Skin epidermis (tissue), 12 donors: ENCODE data around the gene QSOX2.

ENCODE experiments used
- H3K27ac ChIP-seq, 21 experiments: fragments of 200-600 bp; sonication (generic) in 11 of 21; one replicate each; pipeline ENCODE4 v1.5.0; 2020; ENCODE audit warnings: mild to moderate bottlenecking in 3 of 21, inconsistent platforms in 2 of 21, moderate library complexity in 2 of 21
- H3K4me3 ChIP-seq, 7 experiments: fragments of 200-600 bp; sonication (generic) in 2 of 7; one replicate each; pipeline ENCODE4 v1.5.0; 2020; ENCODE audit warnings: inconsistent platforms in 2 of 7, mild to moderate bottlenecking in 2 of 7, moderate library complexity in 1 of 7

Gene QSOX2

DNA sequence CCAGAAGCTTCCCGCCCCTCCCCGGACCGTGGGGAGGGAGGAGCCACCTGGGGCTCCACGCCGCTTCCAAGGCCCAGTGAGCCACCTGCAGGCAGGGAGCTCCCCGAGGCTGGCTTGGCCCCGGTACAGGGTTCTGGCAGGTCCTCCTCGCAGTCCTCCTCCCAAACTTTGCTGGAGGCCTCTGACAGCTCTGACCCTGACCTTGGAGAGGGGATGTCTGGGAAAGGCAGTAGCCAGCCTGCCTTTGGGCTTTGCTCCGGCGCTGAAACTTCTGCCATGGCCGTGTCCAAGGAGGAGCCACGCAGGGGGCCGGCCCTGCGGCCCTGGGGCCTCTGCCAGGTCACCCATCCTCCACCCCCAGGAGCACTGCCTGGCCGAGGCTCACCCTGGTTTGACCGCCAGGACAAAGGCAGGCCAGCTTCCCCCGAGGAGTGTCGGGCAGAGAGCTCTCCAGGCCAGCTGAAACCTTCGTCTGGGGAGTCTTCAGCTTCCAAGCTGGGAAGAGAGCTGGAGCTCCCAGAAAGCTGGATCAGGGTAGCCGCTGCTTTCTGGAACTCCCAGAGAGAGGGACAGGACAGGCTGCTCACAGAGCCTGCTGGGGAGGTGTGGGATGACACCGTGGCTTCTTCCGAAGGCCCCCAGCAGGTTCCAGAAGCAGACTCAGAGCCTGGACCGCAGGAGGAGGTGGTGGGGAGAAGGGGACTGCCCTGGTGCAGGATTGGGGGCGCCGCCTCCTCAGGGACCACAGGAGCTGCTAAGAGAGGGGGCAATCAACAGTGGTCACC is 9.0 kb upstream of the QSOX2 start:
- H3K4me3 ChIP-seq = no peak overlapping the region
- H3K27ac ChIP-seq = no peak overlapping the region

DNA sequence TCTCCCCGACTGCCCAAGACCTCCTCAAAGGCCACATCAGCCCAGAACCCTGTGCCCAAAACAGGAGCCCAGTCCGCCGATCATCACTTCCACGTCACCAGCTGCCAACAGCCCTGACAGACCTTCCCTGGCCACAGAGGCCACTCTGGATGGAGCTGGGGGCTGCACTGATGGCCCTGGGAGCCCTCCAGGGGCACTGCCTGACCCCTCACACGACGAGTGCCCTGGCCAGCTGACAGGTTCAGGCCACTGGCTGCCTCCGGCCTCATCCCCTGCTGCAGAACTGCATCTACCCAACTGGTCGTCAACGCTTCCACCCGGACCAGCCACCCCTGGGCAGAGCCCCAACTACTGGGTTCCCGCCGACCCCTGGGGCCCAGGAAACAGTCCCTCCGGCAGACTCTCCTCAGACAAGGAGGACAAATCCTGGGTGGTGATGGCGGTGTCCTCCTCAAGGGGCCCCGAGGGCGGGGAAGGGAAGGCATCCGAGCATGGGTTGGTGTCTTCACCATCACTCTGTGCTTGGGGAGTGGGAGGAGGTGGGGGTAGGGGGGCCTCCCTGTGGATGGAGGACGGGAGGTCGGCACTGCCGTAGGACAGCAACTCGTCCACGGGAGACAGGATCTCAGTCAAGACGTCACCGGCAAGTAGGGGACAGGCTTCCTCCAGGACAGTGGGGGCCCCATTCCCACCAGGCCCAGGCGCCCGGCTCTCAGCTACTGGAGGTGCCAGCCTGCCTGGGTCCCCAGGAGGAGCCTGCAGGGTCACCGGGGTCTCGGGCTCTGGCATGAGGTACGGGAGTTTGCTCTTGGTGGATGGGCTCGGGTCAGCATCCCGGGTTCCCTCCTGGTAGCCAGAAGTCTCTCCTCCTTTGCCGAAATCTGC is 7.9 kb upstream of the QSOX2 start:
- H3K27ac ChIP-seq = no peak overlapping the region
- H3K4me3 ChIP-seq = no peak overlapping the region

DNA sequence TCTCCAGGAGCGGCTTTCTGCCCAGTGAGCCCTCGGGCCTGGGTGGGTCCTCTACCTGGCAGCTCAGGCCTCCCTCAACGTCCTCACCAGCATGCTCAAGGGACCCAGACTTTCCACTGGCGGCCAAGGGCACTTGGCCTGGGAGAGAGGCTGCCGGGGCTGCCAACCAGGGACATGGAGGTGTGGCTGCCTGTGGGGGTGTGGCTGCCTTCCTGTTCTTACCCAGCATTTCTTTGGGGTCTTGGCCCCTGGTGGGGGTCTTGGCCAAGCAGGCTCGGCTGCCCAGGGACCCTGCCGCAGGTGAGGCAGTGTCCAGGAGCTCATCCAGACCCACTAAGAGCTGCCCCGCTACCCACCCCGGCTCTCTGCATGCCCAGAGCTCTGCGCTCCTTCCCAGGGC is 7.2 kb upstream of the QSOX2 start:
- H3K27ac ChIP-seq = no peak overlapping the region
- no peak overlapping the region for H3K4me3 ChIP-seq

DNA sequence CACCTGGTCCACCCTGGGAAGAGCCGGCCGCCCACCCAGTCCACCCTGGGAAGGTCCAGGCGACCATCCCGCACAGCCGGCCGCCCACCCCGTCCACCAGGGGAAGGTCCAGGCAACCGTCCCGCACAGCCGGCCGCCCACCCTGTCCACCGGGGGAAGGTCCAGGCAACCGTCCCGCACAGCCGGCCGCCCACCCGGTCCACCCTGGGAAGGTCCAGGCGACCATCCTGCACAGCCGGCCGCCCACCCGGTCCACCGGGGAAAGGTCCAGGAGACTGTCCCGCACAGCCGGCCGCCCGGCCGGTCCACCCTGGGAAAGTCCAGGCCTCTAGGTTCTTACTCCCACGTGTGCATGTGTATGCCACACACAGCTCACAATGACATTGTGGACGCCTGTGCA is 6.7 kb upstream of the QSOX2 start:
- H3K27ac ChIP-seq = no peak overlapping the region

DNA sequence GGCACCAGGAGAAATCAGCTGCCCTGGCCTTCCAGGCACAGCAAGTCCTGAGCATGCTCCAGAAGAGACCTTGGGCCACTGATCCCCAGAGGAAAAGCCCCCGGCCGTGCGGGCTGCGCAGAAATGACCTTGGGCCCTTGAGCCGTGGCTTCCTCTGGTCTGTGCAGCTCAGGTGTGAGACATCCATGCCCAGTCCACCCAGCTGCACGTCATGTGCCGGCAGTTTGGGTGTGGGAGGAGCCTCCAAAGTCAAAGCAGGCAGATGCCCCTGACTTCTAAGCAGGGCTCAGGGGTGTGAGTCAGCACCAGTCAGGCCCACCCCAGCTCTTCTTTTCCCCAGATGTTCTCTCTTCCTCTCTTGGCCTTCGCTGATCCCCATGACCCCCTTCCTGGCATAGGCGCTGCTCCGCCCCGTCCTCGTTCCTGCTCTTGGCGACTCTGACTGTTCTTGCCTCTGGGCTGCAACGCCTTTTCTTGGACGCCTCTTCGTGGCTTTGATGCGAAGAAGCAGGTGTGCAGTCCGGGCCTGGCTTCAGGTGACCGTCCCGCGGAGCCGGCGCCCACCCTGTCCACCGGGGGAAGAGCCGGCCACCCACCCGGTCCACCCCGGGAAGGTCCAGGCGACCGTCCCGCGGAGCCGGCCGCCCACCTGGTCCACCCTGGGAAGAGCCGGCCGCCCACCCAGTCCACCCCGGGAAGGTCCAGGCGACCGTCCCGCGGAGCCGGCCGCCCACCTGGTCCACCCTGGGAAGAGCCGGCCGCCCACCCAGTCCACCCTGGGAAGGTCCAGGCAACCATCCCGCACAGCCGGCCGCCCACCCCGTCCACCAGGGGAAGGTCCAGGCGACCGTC is 5.9 kb upstream of the QSOX2 start:
- Histone ChIP-seq H3K27ac (no peak overlapping the region), H3K4me3 (no peak overlapping the region)

More for the DNA sequence above, 6.7 kb upstream of the QSOX2 start:
- H3K4me3 ChIP-seq = no peak overlapping the region

DNA sequence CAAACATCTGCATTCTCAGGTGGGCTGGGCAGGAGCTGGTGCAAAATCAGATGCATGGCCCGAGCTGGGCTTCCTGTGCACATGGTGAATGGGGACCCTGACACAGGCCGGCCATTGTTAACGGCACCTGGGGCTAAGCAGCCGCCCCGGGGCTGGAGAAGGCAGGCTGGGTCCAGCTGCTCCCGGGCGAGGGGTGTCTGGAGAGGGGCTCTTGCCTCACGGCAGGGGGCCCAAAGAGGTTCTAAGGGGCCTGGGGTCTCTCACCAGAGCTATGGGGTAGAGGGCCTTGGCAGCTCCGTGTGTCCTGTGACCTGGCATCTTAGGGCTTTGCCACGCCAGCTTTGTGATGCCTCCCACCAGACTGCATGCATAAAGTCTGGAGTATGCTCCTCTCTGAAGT is 5.1 kb upstream of the QSOX2 start:
- Histone ChIP-seq H3K27ac (no peak overlapping the region), H3K4me3 (no peak overlapping the region)

DNA sequence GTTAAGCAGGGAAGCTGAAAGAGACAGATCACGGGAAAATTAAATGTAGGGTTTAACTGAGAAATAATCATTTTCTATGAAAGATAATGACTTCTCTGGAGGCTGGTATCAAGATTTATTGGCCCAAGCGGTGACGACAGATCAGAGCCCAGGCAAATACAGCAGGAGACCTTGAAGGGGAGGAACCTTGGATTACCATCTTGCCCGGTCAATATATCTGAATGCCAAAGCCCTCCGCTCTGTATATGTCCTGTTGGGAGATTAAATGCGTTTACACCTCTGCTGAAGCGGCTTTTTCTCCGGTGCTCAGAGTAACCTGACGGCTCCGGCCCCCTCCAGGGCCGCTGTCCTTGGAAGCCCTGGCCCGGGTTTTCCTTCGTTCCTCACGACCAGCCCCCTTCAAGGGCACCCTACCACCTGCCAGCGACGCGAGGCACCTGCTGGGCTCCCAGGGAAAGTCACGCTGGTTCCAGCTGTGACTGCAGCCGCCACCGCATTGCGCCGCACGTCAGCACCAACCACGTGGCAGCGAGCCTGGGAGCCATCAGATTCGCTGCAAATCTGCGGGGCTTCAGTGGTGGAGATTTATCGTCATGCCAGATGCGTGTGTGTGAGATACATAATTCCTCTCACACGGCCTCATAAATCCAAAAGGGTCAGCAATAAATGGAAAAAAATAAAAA is 4.4 kb upstream of the QSOX2 start:
- no peak overlapping the region for H3K4me3 ChIP-seq
- no peak overlapping the region for H3K27ac ChIP-seq

DNA sequence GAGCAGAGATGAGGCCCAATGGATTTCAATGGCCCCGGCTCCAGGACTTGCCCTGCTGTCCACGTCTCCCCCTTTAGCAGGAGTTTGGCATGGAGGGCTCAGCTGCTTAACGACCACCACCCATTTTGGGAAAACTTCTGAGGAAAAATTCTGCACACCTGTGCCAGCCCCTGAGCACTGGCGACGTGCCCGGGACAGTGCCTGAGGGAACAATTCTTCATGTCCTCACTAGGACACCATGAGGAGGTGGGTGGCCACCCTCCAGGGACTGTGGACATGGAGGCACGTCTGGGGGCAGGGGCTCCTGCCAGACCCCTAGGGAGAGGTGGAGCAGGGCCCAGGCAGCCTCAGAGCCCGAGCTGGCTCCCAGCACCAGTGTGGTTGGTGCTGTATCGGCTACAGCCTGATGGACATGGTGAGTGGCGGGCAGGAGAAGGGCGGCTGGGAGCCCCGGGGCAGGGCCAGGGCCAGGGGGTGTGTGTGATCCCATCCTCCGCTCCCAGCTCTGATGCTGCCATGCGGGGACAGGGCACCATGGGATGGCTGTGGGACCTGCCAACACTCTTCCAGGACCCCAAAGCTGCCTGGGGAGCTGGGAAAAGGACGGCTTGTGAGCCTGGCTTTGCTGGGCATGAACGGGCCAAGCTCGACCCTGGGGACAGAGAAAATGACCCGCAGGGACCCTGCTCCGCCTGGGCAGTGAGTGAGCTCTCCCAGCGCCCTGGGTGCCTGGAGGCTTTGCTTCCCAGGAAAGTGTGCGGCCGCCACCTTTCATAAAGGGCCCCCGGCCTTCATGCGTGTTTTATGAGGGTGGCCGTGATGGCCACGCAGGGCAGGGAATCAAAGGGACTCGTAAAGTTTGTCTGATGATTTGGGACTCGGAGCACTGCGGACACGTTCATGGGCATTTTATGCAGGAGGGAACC is 3.6 kb upstream of the QSOX2 start:
- H3K4me3 ChIP-seq = no peak overlapping the region
- H3K27ac ChIP-seq = peak overlapping the region in 1 of 21 experiments; percentile 21

DNA sequence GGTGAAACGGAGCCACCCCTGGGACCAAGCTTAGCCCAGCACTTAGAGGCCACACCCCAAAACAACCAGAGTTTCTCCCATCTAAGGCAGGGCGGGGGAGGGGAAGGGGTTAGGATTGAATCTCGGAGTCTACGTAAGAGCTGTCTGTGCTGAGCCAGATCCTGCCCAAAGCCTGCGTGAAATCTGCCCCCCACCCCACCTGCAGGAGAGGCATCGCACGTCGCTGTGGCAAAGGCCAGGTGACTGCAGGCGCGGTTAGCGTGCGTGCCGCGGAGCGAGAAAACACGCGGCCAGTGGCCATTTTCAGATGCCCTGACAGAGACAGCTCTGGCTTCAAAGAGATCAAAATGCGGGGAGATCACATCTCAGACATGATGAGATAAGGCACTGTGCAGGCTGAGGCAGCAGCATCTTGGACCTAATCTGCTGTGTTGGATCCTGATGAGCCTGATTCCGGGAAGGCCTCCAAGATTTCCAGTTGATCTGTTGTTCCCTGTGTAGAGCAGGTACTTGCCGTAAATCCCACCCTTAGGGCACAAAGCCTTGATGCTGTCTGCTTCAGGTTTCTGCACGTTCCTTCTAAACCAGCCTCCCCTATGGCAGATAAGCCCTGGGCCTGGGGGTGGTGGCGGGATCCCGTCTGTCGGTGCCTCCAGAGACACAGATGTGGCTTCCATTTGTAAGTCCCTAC is 2.5 kb upstream of the QSOX2 start:
- Histone ChIP-seq H3K27ac (peak overlapping the region in 2 of 21 experiments; percentile 2 to 37), H3K4me3 (no peak overlapping the region)

DNA sequence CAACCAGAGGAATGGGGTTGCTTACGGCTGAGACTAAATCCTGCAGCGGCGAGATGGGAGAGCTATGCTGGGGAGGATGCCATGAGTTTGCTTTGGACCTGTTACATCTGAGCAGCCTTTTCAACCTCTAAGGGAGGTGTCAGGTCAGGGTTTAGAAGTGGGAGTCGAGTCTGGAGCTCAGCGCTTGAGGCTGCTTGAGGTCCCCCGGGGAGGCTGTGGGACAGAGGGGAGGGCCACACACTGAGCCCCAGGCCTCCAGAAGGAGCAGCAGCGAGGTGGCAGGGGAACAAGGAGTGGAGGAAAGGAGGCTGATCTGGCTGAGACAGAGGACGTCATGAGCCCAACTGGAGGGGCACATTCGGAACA is 1.9 kb upstream of the QSOX2 start:
- peak overlapping the region in 2 of 21 experiments; percentile 2 to 30 for H3K27ac ChIP-seq
- no peak overlapping the region for H3K4me3 ChIP-seq

DNA sequence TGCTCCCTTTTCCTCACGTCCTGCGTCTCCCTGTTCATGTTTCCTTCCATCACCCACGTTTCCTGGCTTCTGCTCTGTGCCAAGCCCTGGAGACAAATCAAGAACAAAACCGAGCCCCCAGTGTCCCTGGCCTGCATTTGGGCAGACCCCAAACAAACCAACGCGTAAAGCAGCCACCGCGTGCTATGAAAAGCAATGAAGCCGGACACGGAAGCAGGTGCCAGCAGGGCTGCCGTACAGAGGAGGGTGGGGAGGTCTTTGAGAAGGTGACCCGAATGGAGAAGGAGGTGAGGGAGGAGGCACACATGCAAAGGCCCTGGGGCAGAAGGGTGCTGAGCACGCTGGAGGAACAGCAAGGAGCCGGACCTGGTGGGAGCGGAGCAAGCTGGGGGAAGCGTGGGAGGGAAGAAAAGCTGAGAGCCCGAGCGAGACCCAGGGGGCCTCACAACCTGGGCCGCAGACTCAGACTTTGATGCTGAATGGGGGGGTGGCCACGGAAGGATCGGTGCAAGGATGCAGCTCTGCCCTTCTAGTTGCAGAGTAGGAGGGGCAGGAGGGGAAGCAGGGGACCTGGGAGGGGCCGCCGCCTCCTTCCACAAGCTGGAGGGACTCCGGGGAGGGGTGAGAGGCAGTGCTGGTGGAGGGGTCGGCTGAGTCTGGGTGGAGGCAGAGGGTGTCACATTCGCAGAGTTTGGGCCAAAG is 1.4 kb upstream of the QSOX2 start:
- H3K4me3 ChIP-seq = no peak overlapping the region
- peak overlapping the region in 1 of 21 experiments; percentile 30 for H3K27ac ChIP-seq

DNA sequence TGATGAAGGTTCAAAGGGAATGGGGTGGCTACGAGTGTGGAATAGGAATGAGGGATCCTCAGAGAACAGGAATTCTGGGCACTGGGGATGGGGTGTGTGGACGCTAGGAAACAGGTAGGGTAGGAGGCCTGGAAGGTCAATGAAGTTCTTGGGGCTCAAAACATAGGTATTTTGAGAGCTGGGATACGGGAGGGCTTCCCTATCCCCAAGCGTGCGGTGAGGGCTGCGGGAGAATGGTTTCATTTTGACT is 718 bp downstream of the QSOX2 start:
- H3K27ac ChIP-seq = peak overlapping the region in 11 of 21 experiments; percentile 15 to 82 (median 72)
- peak overlapping the region; percentile 64 to 93 (median 79) for H3K4me3 ChIP-seq

DNA sequence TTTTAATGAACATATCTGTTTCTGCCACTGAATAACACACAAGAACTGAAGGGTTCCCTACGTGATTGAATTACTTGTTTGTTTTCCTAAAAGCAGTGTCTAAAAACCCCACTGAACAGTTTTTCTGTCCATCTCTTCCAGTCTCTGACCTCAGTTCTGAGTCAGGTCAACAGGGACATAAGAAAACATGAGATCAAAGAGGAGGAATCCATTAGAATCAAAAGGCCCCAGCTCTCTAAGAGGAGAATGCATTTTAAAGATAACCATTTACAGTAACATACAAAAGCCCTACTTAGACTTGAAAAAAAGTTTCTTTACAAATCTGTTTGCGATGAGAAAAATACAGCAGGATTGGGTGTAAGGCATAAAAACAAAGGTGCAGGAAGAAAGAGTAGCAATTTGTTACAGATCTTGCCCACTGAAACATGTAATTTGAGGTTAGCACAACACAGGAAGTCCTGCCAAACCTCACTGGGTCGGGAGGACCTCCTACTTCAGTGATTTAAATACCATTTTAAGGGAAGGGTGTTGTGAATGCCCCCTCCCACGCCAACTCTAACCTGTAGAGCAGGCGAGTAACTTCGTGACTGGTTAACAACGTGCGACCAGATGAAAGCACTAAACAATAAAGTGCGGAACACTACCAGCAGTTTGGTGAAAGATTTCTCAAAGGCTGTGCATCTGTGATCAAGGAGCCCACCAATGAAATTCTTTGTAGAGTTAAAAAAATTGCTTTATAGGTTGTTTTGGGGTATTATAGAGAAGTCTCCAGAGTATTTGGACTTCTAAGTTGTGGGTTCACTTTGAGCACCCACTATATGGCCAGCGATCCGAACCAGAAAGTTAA is 1.3 kb downstream of the QSOX2 start:
- peak overlapping the region in 7 of 21 experiments; percentile 11 to 79 (median 63) for H3K27ac ChIP-seq
- H3K4me3 ChIP-seq = peak overlapping the region; percentile 64 to 93 (median 79)

DNA sequence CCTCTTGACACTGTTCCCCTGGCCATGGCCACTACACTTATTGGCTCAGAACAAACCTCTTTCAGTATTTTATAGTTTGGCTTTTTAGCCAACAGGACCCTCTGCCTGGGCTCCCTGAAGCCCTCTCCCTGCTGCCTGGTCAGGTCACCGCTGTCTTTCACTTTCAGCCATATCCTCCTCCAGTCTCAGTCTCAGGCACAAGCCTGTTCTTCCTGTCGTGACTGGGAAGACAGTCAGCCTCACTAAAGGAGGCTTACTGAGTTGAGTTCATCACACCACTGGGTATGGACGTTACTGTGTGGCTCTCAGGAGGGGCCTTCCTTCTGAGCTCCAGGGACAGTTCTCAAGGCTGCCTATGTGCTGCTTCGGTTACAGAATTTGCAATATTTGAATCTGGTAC is 2.0 kb downstream of the QSOX2 start:
- H3K27ac ChIP-seq = peak overlapping the region in 4 of 21 experiments; percentile 11 to 58 (median 20)
- H3K4me3 ChIP-seq = no peak overlapping the region

DNA sequence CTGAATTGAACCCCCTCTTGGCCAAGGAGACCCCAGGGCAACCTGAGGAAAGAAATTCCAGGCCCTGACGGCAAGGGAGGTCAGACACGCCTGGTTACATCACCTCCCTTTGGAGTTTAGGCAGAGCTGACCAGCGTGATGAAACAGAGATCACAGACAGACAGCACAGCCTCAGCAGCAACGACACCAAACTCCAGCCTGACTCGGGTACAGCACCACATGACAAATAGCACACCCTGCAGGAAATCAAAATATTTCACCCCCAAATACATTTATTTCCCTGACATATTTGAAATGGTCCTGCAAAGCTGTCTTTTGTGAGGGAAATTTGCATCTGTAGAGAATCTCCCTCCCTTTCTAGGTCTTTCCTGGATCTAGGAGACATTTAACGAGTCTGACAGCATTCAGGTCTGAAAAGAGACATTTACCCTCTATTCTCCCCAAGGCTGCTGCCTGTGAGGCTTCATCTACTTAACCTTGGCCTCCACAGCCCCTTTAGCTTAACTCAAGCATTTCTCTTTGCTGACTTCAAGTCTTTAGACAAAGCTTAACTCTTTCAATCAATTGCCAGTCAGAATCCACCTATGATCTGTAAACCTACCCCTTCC is 2.6 kb downstream of the QSOX2 start:
- Histone ChIP-seq H3K4me3 (no peak overlapping the region), H3K27ac (peak overlapping the region in 3 of 21 experiments; percentile 11 to 58 (median 19))

DNA sequence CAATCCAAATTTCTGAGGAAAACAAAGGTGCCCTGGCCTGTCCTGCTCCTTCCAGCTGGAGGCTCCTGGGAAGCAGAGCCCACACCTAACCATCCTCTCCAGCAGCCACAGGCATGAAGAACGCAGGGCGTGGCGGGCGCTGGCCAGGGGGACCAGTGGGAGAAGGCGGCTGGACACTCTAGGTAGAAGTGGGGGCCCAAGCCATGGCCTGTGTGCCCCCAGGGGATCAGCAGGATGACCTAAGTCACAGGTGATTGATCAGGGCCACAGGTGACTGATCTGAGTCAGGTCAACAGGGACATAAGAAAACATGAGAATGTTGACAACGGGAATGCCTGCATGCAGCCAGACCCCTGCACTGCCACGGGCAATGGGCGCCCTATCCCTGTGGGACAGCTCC is 3.4 kb downstream of the QSOX2 start:
- Histone ChIP-seq H3K27ac (peak overlapping the region in 1 of 21 experiments; percentile 58), H3K4me3 (no peak overlapping the region)
